Neuronal stem cell (in vitro differentiated cells): Measurements from ENCODE around the gene CYP4F22.
A peak's percentile ranks its signal among the peaks of the same experiment; 100 is the strongest.
"Not testable (repeated sequence)": the region's sequence is repeated elsewhere in the genome, so short reads cannot be mapped to it uniquely, and the experiment has no call there.

Experiments
- DNase-seq: peaks from one replicate; pipeline ENCODE4 v3.0.0-alpha.2; 2013; ENCODE audit warnings: low spot score
- H2AFZ ChIP-seq: one replicate; pipeline ENCODE4 v1.6.1; 2013; ENCODE audit warnings: mild to moderate bottlenecking, low read length, inconsistent platforms
- H2AK5ac ChIP-seq: 2 replicates; pipeline ENCODE4 v1.6.1; 2013; ENCODE audit warnings: low read depth, mild to moderate bottlenecking, inconsistent platforms, low read length, moderate library complexity, mixed read lengths
- H2BK120ac ChIP-seq: 2 replicates; pipeline ENCODE4 v1.6.1; 2013; ENCODE audit warnings: low read depth, mild to moderate bottlenecking, inconsistent platforms, low read length, moderate library complexity, mixed read lengths
- H2BK12ac ChIP-seq: one replicate; pipeline ENCODE4 v1.6.1; 2013; ENCODE audit warnings: low read length, inconsistent platforms
- H2BK15ac ChIP-seq: 2 replicates; pipeline ENCODE4 v1.6.1; 2013; ENCODE audit warnings: mild to moderate bottlenecking, low read length, inconsistent platforms, mixed read lengths
- H2BK5ac ChIP-seq: one replicate; pipeline ENCODE4 v1.6.1; 2013; ENCODE audit warnings: inconsistent platforms, mild to moderate bottlenecking, low read length, moderate library complexity
- H3K14ac ChIP-seq: one replicate; pipeline ENCODE4 v1.6.1; 2013; ENCODE audit warnings: low read length, inconsistent platforms
- H3K18ac ChIP-seq: 2 replicates; pipeline ENCODE4 v1.6.1; 2013; ENCODE audit warnings: low read length, inconsistent platforms
- H3K23ac ChIP-seq: 2 replicates; pipeline ENCODE4 v1.6.1; 2013; ENCODE audit warnings: low read depth, mild to moderate bottlenecking, mixed read lengths, low read length, inconsistent platforms; ENCODE audit not compliant: poor library complexity
- H3K27ac ChIP-seq: replicated peaks from 3 replicates; pipeline ENCODE4 v1.5.1; 2013; ENCODE audit warnings: low read length, inconsistent platforms
- H3K27me3 ChIP-seq, 3 experiments: 2 replicates each; pipeline ENCODE4 v1.6.1; 2013; ENCODE audit warnings: low read length in 3 of 3, mild to moderate bottlenecking in 2 of 3, inconsistent platforms in 1 of 3, low read depth in 1 of 3, mixed read lengths in 1 of 3, moderate library complexity in 1 of 3; ENCODE audit not compliant: control insufficient read depth in 3 of 3, insufficient read depth in 3 of 3
- H3K36me3 ChIP-seq, 2 donors: replicated peaks in 1 of 2; 2 replicates each; pipeline ENCODE4 v1.6.1; 2013; ENCODE audit warnings: low read length in 2 of 2; ENCODE audit not compliant: control insufficient read depth in 2 of 2, insufficient read depth in 2 of 2
- H3K4ac ChIP-seq: 2 replicates; pipeline ENCODE4 v1.6.1; 2013; ENCODE audit warnings: inconsistent platforms, mild to moderate bottlenecking, low read length, moderate library complexity
- H3K4me1 ChIP-seq, 2 donors: 1 replicate in 1 of 2; 2 replicates in 1 of 2; pipeline ENCODE4 v1.6.1; 2013; ENCODE audit warnings: low read length in 2 of 2, low read depth in 1 of 2; ENCODE audit not compliant: control insufficient read depth in 2 of 2, insufficient read depth in 1 of 2
- H3K4me2 ChIP-seq: one replicate; pipeline ENCODE4 v1.6.1; 2013; ENCODE audit warnings: mild to moderate bottlenecking, low read length, inconsistent platforms; ENCODE audit not compliant: insufficient read depth, poor library complexity, severe bottlenecking
- H3K4me3 ChIP-seq, 2 donors: 2 replicates each; pipeline ENCODE4 v1.5.1; 2013; ENCODE audit warnings: low read length in 2 of 2, mild to moderate bottlenecking in 2 of 2, inconsistent platforms in 1 of 2, moderate library complexity in 1 of 2
- H3K79me1 ChIP-seq: one replicate; pipeline ENCODE4 v1.6.1; 2013; ENCODE audit warnings: low read depth, mild to moderate bottlenecking, inconsistent platforms, low read length, moderate library complexity
- H3K9ac ChIP-seq: one replicate; pipeline ENCODE4 v1.6.1; 2013; ENCODE audit warnings: mild to moderate bottlenecking, low read depth, low read length, inconsistent platforms; ENCODE audit not compliant: poor library complexity
- H3K9me3 ChIP-seq, 2 donors: replicated peaks in 1 of 2; 2 replicates each; pipeline versions ENCODE3 to v1.6.1; 2013; ENCODE audit warnings: low read length in 2 of 2, mild to moderate bottlenecking in 2 of 2, inconsistent platforms in 1 of 2, low read depth in 1 of 2, mixed read lengths in 1 of 2, moderate library complexity in 1 of 2; ENCODE audit not compliant: control insufficient read depth in 2 of 2, insufficient read depth in 1 of 2
- H4K8ac ChIP-seq: one replicate; pipeline ENCODE4 v1.6.1; 2013; ENCODE audit warnings: low read depth, mild to moderate bottlenecking, inconsistent platforms, low read length, moderate library complexity
- H4K91ac ChIP-seq: one replicate; pipeline ENCODE4 v1.6.1; 2013; ENCODE audit warnings: low read length, low read depth, mild to moderate bottlenecking, inconsistent platforms; ENCODE audit not compliant: poor library complexity
- WGBS, 2 donors: extraction: QIAGEN DNeasy Blood & Tissue Kit; methylation state at CpG; one replicate each; pipeline ENCODE4 v1.1.7; 2013; ENCODE audit warnings: missing lambda C conversion rate in 2 of 2, mixed read lengths in 1 of 2; ENCODE audit not compliant: insufficient read length in 2 of 2, insufficient replicate concordance in 1 of 2; ENCODE audit errors: extremely low coverage in 2 of 2; 5-methylcytosine and 5-hydroxymethylcytosine counted together

The CYP4F22 gene

GRCh38 chr19:15588265-15588664, 79.9 kb downstream of the CYP4F22 start:
- Histone ChIP-seq H2BK15ac (no peak overlapping the region), H3K9me3 (peaks cover 0 to 21% of the 10 kb centered on the region in 2 donors), H2BK12ac (no peak overlapping the region), H2BK120ac (no peak overlapping the region), H3K18ac (no peak overlapping the region), H4K8ac (no peak overlapping the region), H3K4ac (no peak overlapping the region), H3K36me3 (no peaks in the 10 kb centered on the region), H3K23ac (no peak overlapping the region), H4K91ac (no peak overlapping the region), H3K27ac (no peak overlapping the region), H2BK5ac (no peak overlapping the region), H2AK5ac (no peak overlapping the region), H2AFZ (no peak overlapping the region), H3K14ac (no peak overlapping the region), H3K79me1 (no peaks in the 10 kb centered on the region), H3K4me2 (no peak overlapping the region), H3K4me3 (no peak overlapping the region), H3K4me1 (no peaks in the 10 kb centered on the region), H3K9ac (no peak overlapping the region), H3K27me3 (peaks cover 0 to 4% (median 0%) of the 10 kb centered on the region in 3 experiments)
- DNase-seq, result no peak
- no CpG with 5 or more reads among the region's 1 CpG for WGBS, 2 donors

DNA sequence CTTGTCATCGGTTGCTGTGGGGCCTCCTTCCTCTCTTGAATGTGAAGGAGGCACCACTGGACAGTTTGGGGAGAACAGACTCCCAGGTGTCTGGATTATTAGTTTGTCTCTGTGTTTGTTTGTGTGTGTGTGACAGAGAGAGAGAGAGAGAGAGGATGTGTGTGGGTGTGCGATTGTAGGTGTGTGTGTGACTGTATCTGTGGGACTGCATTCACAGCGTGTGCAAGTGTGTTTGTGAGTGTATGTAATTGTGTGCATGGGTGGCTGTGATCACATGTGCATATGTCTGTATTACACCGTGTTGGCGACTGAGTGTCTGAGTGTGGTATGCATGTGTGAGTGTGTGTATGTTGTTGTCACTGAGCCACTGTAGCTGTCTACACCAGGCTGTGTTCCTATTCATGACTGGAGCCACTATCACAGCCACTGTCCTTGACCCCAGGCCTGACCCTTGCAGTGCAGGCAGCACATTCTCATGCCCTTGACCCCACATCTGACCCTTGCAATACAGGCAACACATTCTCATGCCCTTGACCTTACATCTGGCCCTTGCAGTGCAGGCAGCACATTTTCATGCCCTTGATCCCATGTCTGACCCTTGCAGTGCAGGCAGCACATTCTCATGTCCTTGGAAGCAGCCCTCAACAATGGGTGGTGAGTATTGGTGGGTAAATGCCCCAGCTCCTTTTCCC, 81.6 kb downstream of the CYP4F22 start:
- H4K8ac ChIP-seq, result no peak overlapping the region
- H2AK5ac ChIP-seq, result no peak overlapping the region
- H3K4me3 ChIP-seq, result peak overlapping the region in 1 of 2 donors; percentile 31
- no peak overlapping the region for H2AFZ ChIP-seq
- no peak overlapping the region for H2BK120ac ChIP-seq
- no peaks in the 10 kb centered on the region for H3K79me1 ChIP-seq
- H3K9me3 ChIP-seq, result peaks cover 0 to 19% of the 10 kb centered on the region in 2 donors
- no peaks in the 10 kb centered on the region for H3K36me3 ChIP-seq
- H3K9ac ChIP-seq, result no peak overlapping the region
- H3K27me3 ChIP-seq, result peaks cover 0 to 3% (median 0%) of the 10 kb centered on the region in 3 experiments
- no peak overlapping the region for H2BK12ac ChIP-seq
- H3K23ac ChIP-seq, result peak overlapping the region; percentile 16
- H3K14ac ChIP-seq, result no peak overlapping the region
- no peaks in the 10 kb centered on the region for H3K4me1 ChIP-seq
- H4K91ac ChIP-seq, result no peak overlapping the region
- no peak overlapping the region for H3K4me2 ChIP-seq
- H2BK5ac ChIP-seq, result no peak overlapping the region
- 100% methylated on average over 1 of the region's 5 CpGs; no CpG with 5 or more reads in 1 of the 2 donors for WGBS, 2 donors
- DNase-seq, result no peak
- no peak overlapping the region for H3K27ac ChIP-seq
- H3K4ac ChIP-seq, result no peak overlapping the region
- no peak overlapping the region for H2BK15ac ChIP-seq
- H3K18ac ChIP-seq, result no peak overlapping the region

- H3K18ac ChIP-seq, result no peak overlapping the region
Observed at GRCh38 chr19:15591796-15592195, 83.5 kb downstream of the CYP4F22 start.

GRCh38 chr19:15592506-15592905, 84.2 kb downstream of the CYP4F22 start:
- H3K79me1 ChIP-seq, H3K27me3 ChIP-seq, H2BK12ac ChIP-seq, H4K8ac ChIP-seq, H3K18ac ChIP-seq, H2BK5ac ChIP-seq, H2AFZ ChIP-seq, H2BK120ac ChIP-seq, H4K91ac ChIP-seq, H3K36me3 ChIP-seq, H3K4me2 ChIP-seq, H3K27ac ChIP-seq, H3K9ac ChIP-seq, DNase-seq, H2BK15ac ChIP-seq, H3K14ac ChIP-seq, H3K4me3 ChIP-seq, H3K23ac ChIP-seq, H3K4me1 ChIP-seq, H3K4ac ChIP-seq, H2AK5ac ChIP-seq: not testable (repeated sequence)
- WGBS, 2 donors, result no CpG with 5 or more reads among the region's 5 CpGs
- peaks cover 0 to 24% of the 10 kb centered on the region in 2 donors for H3K9me3 ChIP-seq

More at GRCh38 chr19:15591796-15592195, 83.5 kb downstream of the CYP4F22 start:
- Histone ChIP-seq H2BK12ac (no peak overlapping the region), H3K14ac (no peak overlapping the region), H2BK120ac (no peak overlapping the region), H3K4ac (no peak overlapping the region), H4K91ac (no peak overlapping the region), H3K79me1 (no peaks in the 10 kb centered on the region), H3K27me3 (peaks cover 0 to 3% (median 0%) of the 10 kb centered on the region in 3 experiments), H3K9ac (no peak overlapping the region), H2BK5ac (no peak overlapping the region), H3K4me2 (no peak overlapping the region), H3K4me1 (no peaks in the 10 kb centered on the region), H3K36me3 (no peaks in the 10 kb centered on the region), H2BK15ac (no peak overlapping the region), H2AFZ (no peak overlapping the region), H3K23ac (no peak overlapping the region), H3K27ac (no peak overlapping the region), H4K8ac (no peak overlapping the region), H3K9me3 (peaks cover 0 to 24% of the 10 kb centered on the region in 2 donors), H3K4me3 (no peak overlapping the region), H2AK5ac (no peak overlapping the region)
- no peak for DNase-seq
- no CpG with 5 or more reads among the region's 4 CpGs for WGBS, 2 donors
